Peyer's patch (tissue), 4 donors: Measurements from ENCODE around the gene NDUFS7. TPM values are rescaled to one million over a fixed set of nuclear protein-coding genes. Genes with fewer than 3 reads are reported as not detected.

Source experiments
- DNase-seq, 3 donors: peaks; one replicate each; pipeline ENCODE4 v3.0.0-alpha.2; 2017 to 2019
- H3K27ac ChIP-seq, 4 donors: fragments of 200-600 bp; sonication (generic); one replicate each; pipeline ENCODE4 v1.5.1; 2016 to 2019
- H3K27me3 ChIP-seq, 2 donors: fragments of 200-600 bp; sonication (generic); one replicate each; pipeline ENCODE4 v1.5.1; 2019
- H3K36me3 ChIP-seq, 3 donors: fragments of 200-600 bp; sonication (generic); one replicate each; pipeline ENCODE4 v1.5.1; 2016 to 2019
- H3K4me1 ChIP-seq, 4 donors: fragments of 200-600 bp; sonication (generic); one replicate each; pipeline ENCODE4 v1.5.1; 2016 to 2019
- H3K4me3 ChIP-seq, 4 donors: fragments of 200-600 bp; sonication (generic); 1 replicate in 3 of 4; 2 replicates in 1 of 4; pipeline ENCODE4 v1.5.1; 2016 to 2019; ENCODE audit warnings: mild to moderate bottlenecking in 1 of 4
- H3K9me3 ChIP-seq, 4 donors: fragments of 200-600 bp; sonication (generic); one replicate each; pipeline ENCODE4 v1.5.1; 2016 to 2019; ENCODE audit warnings: mild to moderate bottlenecking in 1 of 4
- CTCF ChIP-seq, 6 experiments: fragments of 450-650 bp in 4 of 6; fragments of 200-600 bp in 2 of 6; sonication (generic) in 1 of 6; IDR thresholded peaks; one replicate each; pipeline ENCODE4 v1.5.1; 2017 to 2019; ENCODE audit warnings: antibody characterized with exemption in 6 of 6, mild to moderate bottlenecking in 3 of 6, moderate library complexity in 1 of 6
- POLR2A ChIP-seq, 2 donors: fragments of 450-650 bp; IDR thresholded peaks; one replicate each; pipeline ENCODE4 v1.5.1; 2017; ENCODE audit warnings: antibody characterized with exemption in 2 of 2, mild to moderate bottlenecking in 2 of 2, moderate library complexity in 2 of 2
- total RNA-seq, 4 donors: library from RNA; depleted of rRNA; stranded (reverse); fragments of >200 nt; gene quantifications; one replicate each; pipeline ENCODE4 v1.1.0, GENCODE V29; 2016

Gene NDUFS7
- total RNA-seq, 4 donors from 2014 or later = 99.9 to 165 (median 156) TPM

- peak overlapping the region in 3 of 4 donors; percentile 62 to 72 (median 69) for H3K4me3 ChIP-seq
- no peaks in the 10 kb centered on the region for H3K9me3 ChIP-seq
- peaks cover 7 to 39% (median 13%) of the 10 kb centered on the region in 4 donors for H3K4me1 ChIP-seq
- H3K27ac ChIP-seq = peak overlapping the region in 1 of 4 donors; percentile 56
- DNase-seq = no peak
- TF ChIP-seq CTCF (IDR thresholded peaks at IDR 0.05) (no peak), POLR2A (IDR thresholded peaks at IDR 0.05) (no peak)
- H3K36me3 ChIP-seq = no peaks in the 10 kb centered on the region
- H3K27me3 ChIP-seq = peaks cover 0 to 6% of the 10 kb centered on the region in 2 donors
Observed at GRCh38 chr19:1401889-1402217, 18.1 kb downstream of the NDUFS7 start.

GRCh38 chr19:1402411-1403070 lies 18.8 kb downstream of the NDUFS7 start:
- Histone ChIP-seq H3K9me3 (no peaks in the 10 kb centered on the region), H3K27me3 (peaks cover 0 to 6% of the 10 kb centered on the region in 2 donors), H3K4me3 (no peak overlapping the region), H3K4me1 (peaks cover 7 to 35% (median 13%) of the 10 kb centered on the region in 4 donors), H3K36me3 (no peaks in the 10 kb centered on the region), H3K27ac (no peak overlapping the region)
- DNase-seq = no peak
- TF ChIP-seq POLR2A (IDR thresholded peaks at IDR 0.05) (no peak), CTCF (IDR thresholded peaks at IDR 0.05) (no peak)

GRCh38 chr19:1406774-1407527 lies 23.2 kb downstream of the NDUFS7 start:
- Histone ChIP-seq H3K4me3 (peak overlapping the region; percentile 40 to 100 (median 96)), H3K9me3 (no peaks in the 10 kb centered on the region), H3K27me3 (peaks cover 0 to 6% of the 10 kb centered on the region in 2 donors), H3K27ac (peak overlapping the region; percentile 61 to 96 (median 90)), H3K4me1 (peaks cover 8 to 46% (median 31%) of the 10 kb centered on the region in 4 donors), H3K36me3 (peaks cover 0 to 7% (median 0%) of the 10 kb centered on the region in 3 donors)
- DNase-seq = peak; percentile 98 to 100 (median 99)
- TF ChIP-seq CTCF (IDR thresholded peaks at IDR 0.05) (peak; percentile 34 to 50 (median 40)), POLR2A (IDR thresholded peaks at IDR 0.05) (peak in 1 of 2 donors; percentile 20)

- Histone ChIP-seq H3K4me1 (peaks cover 10 to 47% (median 36%) of the 10 kb centered on the region in 4 donors), H3K4me3 (peak within 1 kb of the TSS; percentile 94 to 100 (median 99)), H3K27me3 (no peaks in the 10 kb centered on the region), H3K36me3 (peaks cover 0 to 8% (median 0%) of the 10 kb centered on the region in 3 donors), H3K27ac (peak within 1 kb of the TSS; percentile 94 to 98 (median 97)), H3K9me3 (no peaks in the 10 kb centered on the region)
- TF ChIP-seq CTCF (IDR thresholded peaks at IDR 0.05) (no peak), POLR2A (IDR thresholded peaks at IDR 0.05) (peak in 1 of 2 donors; percentile 59)
- DNase-seq = peak in 2 of 3 donors; percentile 32 to 64
Observed at GRCh38 chr19:1407528-1408299, 24.0 kb downstream of the NDUFS7 start, which contains the start of gene DAZAP1. TSS of gene DAZAP1 (plus strand) at chr19:1407586. CDS start at chr19:1407774, 188 bp downstream.
